GM23248 (cell line): Measurements from ENCODE around the gene RPH3AL. TPM values are rescaled to one million over a fixed set of nuclear protein-coding genes. Genes with fewer than 3 reads are reported as not detected.

Source experiments
- DNase-seq: peaks from one replicate; pipeline ENCODE4 v3.0.0-alpha.2; 2015
- H2AFZ ChIP-seq: fragments of 200-600 bp; sonication (generic); 2 replicates; pipeline ENCODE4 v1.6.1; 2016; ENCODE audit warnings: antibody characterized with exemption
- H3F3A ChIP-seq: fragments of 200-600 bp; sonication (generic); 2 replicates; pipeline ENCODE4 v1.6.1; 2016; ENCODE audit warnings: mild to moderate bottlenecking, antibody characterized with exemption, mixed run types; ENCODE audit not compliant: insufficient read depth
- H3K27ac ChIP-seq: fragments of 200-600 bp; sonication (generic); 2 replicates; pipeline ENCODE4 v1.5.1; 2016; ENCODE audit warnings: mild to moderate bottlenecking
- H3K27me3 ChIP-seq: fragments of 200-600 bp; sonication (generic); replicated peaks from 2 replicates; pipeline ENCODE4 v1.6.1; 2016; ENCODE audit warnings: mild to moderate bottlenecking; ENCODE audit not compliant: insufficient read depth
- H3K36me3 ChIP-seq: fragments of 200-600 bp; sonication (generic); 2 replicates; pipeline ENCODE4 v1.6.1; 2016; ENCODE audit warnings: low read depth, mild to moderate bottlenecking
- H3K4me1 ChIP-seq: fragments of 200-600 bp; sonication (generic); 2 replicates; pipeline ENCODE4 v1.6.1; 2016; ENCODE audit warnings: mild to moderate bottlenecking; ENCODE audit not compliant: insufficient read depth
- H3K4me2 ChIP-seq: fragments of 200-600 bp; sonication (generic); one replicate; pipeline ENCODE4 v1.6.1; 2016; ENCODE audit warnings: mild to moderate bottlenecking; ENCODE audit not compliant: unreplicated experiment
- H3K4me3 ChIP-seq: fragments of 200-600 bp; sonication (generic); 2 replicates; pipeline ENCODE4 v1.5.1; 2016; ENCODE audit warnings: mild to moderate bottlenecking
- H3K79me2 ChIP-seq: fragments of 200-600 bp; sonication (generic); 2 replicates; pipeline ENCODE4 v1.6.1; 2016; ENCODE audit warnings: mild to moderate bottlenecking; ENCODE audit not compliant: insufficient read depth
- H3K9ac ChIP-seq: fragments of 200-600 bp; sonication (generic); 2 replicates; pipeline ENCODE4 v1.6.1; 2016; ENCODE audit warnings: mild to moderate bottlenecking
- H3K9me2 ChIP-seq: fragments of 200-600 bp; sonication (generic); 2 replicates; pipeline ENCODE4 v1.6.1; 2016; ENCODE audit warnings: mixed run types, mild to moderate bottlenecking, moderate library complexity; ENCODE audit not compliant: insufficient read depth
- H3K9me3 ChIP-seq: fragments of 200-600 bp; sonication (generic); one replicate; pipeline ENCODE4 v1.6.1; 2017; ENCODE audit warnings: low read depth
- H4K20me1 ChIP-seq: fragments of 200-600 bp; sonication (generic); 2 replicates; pipeline ENCODE4 v1.6.0; 2016; ENCODE audit not compliant: insufficient read depth
- EZH2 ChIP-seq: fragments of 200-600 bp; sonication (generic); IDR thresholded peaks from 2 replicates; pipeline ENCODE4 v1.6.1; 2018; ENCODE audit warnings: antibody characterized with exemption, mild to moderate bottlenecking; ENCODE audit not compliant: insufficient read depth, poor library complexity, severe bottlenecking
- EZH2phosphoT487 ChIP-seq: fragments of 200-600 bp; sonication (generic); IDR thresholded peaks from 2 replicates; pipeline ENCODE4 v1.6.1; 2018; ENCODE audit warnings: antibody characterized with exemption, moderate library complexity, mild to moderate bottlenecking, low read depth; ENCODE audit not compliant: insufficient read depth
- WGBS, 2 experiments: methylation state at CpG; one replicate each; pipeline ENCODE4 v1.1.6; 2015 to 2017; ENCODE audit warnings: low lambda C conversion rate in 2 of 2, low coverage in 1 of 2; ENCODE audit errors: missing lambda C conversion rate in 2 of 2; 5-methylcytosine and 5-hydroxymethylcytosine counted together
- in situ Hi-C: fragments of 300-500 bp; cut with MboI; formaldehyde crosslinking; loops from 2 replicates; pipeline ENCODE4 v1.15.0; 2020
- polyA plus RNA-seq: library from polyadenylated mRNA; unstranded; fragments of >200 nt; fragmentation: Nextera tagmentation; extraction: Ambion mirVana; gene quantifications from 2 replicates; pipeline ENCODE4 v1.2.1, GENCODE V29; 2016
- total RNA-seq: library from RNA; depleted of rRNA; stranded (reverse); fragments of >200 nt; shearing (Covaris generic); gene quantifications from 2 replicates; pipeline ENCODE4 v1.2.3, GENCODE V29; 2014

RPH3AL gene
- total and polyA plus RNA-seq, 2 experiments from 2014 or later, result 2.7 to 5.2 TPM

DNA sequence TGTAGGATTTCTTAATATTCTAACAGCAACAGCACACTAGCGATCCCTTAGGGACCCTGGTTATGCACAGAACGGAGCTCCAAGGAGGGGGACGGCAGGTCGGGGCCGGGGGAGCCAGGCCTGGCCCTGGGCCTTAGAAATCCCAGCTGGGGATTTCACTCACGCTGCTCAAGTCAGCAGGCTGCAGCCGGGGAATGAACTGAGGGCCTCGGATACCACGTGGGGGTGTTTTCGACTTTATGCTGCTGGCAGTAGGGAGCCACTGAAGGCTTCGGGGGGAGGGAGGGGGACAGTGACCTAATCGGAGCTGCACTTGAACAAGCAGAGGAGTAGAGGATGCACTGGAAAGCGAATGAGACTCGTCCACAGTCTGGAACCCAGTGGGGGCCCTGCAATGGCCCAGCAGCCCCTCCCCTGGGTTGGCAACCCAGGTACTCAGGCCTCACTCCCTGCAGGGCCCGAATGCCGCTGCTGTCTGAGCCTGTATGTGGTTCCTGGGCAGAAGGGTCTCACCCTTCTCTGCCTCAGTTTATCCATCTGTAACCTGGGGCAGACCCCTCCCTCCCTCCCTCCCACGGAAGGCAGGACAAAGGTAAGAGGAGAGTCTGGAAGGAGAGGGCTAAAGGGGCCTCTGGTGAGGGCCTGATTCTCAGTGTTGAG is 53.7 kb downstream of the RPH3AL start:
- H3K9me2 ChIP-seq, result no peaks in the 10 kb centered on the region

DNA sequence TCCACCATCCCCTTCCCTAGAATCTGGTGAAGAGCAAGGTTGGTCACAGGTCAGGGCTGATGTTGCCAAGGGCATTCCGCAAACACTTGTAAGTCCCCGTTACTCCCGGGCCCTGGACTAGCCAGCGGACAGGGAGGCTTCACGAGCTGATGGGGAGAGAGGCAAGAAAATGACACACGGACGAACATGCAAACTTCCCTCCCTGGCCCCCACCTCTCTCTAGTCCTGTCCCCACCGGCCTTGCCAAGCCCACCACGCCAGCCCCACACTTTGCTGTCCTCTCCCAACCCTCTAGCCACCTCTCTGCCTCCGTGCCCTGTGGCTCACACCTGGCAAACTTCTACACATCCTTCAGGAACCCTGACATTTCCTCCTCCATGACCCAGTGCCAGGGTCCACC is 54.8 kb downstream of the RPH3AL start:
- no peaks in the 10 kb centered on the region for H3K9me2 ChIP-seq
- no peaks in the 10 kb centered on the region for H3K79me2 ChIP-seq
- 64 to 86% methylated on average over 8 to 10 of the region's 10 CpGs for WGBS, 2 experiments
- no peaks in the 10 kb centered on the region for H4K20me1 ChIP-seq
- in situ Hi-C loops, result no loop called here
- no peak overlapping the region for H2AFZ ChIP-seq
- H3K9me3 ChIP-seq, result no peaks in the 10 kb centered on the region
- TF ChIP-seq EZH2 (no peak), EZH2phosphoT487 (no peak)
- no peaks in the 10 kb centered on the region for H3K4me1 ChIP-seq
- H3K9ac ChIP-seq, result no peak overlapping the region
- H3K27me3 ChIP-seq, result no peaks in the 10 kb centered on the region
- no peak for DNase-seq
- no peak overlapping the region for H3K27ac ChIP-seq
- no peaks in the 10 kb centered on the region for H3K36me3 ChIP-seq
- no peak overlapping the region for H3K4me3 ChIP-seq
- H3K4me2 ChIP-seq, result no peak overlapping the region
- no peaks in the 10 kb centered on the region for H3F3A ChIP-seq

More for the DNA sequence above, 53.7 kb downstream of the RPH3AL start:
- in situ Hi-C loops, result no loop called here
- Histone ChIP-seq H4K20me1 (no peaks in the 10 kb centered on the region), H3K36me3 (no peaks in the 10 kb centered on the region), H3K79me2 (no peaks in the 10 kb centered on the region), H2AFZ (no peak overlapping the region), H3K4me1 (no peaks in the 10 kb centered on the region), H3K9me3 (no peaks in the 10 kb centered on the region), H3K27me3 (no peaks in the 10 kb centered on the region), H3K27ac (no peak overlapping the region), H3K4me2 (no peak overlapping the region), H3K4me3 (no peak overlapping the region), H3F3A (no peaks in the 10 kb centered on the region), H3K9ac (no peak overlapping the region)
- TF ChIP-seq EZH2, result no peak
- no peak for TF ChIP-seq EZH2phosphoT487
- no peak for DNase-seq
- WGBS, 2 experiments, result 68 to 73% methylated on average over 14 to 17 of the region's 17 CpGs

DNA sequence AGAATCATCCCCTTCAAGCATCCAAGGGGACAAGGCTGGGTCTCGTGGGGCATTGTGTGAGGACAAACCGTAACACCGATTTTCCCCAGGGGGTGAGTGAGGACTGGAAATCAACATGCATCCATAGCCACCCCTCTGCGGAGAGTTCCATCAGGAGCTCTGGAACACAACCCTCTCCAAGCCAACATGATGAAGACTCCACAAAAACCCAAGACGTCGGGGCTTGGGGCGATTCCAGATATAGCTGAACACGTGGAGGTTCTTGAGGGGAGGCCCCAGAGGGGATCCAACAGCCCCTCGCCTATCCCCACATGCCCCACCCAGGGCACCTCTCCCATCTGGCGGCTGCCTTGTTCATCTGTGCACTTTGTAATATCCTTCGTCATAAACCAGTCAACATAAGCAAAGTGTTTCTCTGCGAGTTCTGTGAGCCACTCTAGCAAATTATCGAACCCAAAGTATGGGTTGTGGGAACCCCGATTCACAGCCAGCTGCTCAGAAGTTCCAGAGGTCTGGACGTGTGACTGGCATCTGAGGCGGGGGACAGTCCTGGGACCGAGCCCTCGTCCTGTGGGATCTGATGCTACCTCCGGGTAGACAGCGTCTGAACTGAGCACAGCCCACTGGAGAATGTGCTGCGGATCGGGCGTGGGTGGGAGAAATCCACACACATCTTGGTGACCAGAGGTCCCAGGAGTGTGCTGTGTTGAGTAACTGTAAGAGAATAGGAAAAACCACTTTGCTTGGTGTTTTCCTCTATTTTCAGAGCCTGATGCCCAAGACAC is 55.5 kb downstream of the RPH3AL start:
- Histone ChIP-seq H3K27ac (no peak overlapping the region), H3K9me3 (no peaks in the 10 kb centered on the region), H3K9me2 (no peaks in the 10 kb centered on the region), H3K9ac (no peak overlapping the region), H3F3A (no peaks in the 10 kb centered on the region), H3K27me3 (no peaks in the 10 kb centered on the region), H3K4me3 (no peak overlapping the region), H3K79me2 (no peaks in the 10 kb centered on the region), H3K4me2 (no peak overlapping the region), H4K20me1 (no peaks in the 10 kb centered on the region), H3K36me3 (no peaks in the 10 kb centered on the region), H2AFZ (no peak overlapping the region), H3K4me1 (no peaks in the 10 kb centered on the region)
- TF ChIP-seq EZH2 (no peak), EZH2phosphoT487 (no peak)
- in situ Hi-C loops, result no loop called here
- 69 to 72% methylated on average over 23 of the region's 23 CpGs for WGBS, 2 experiments
- no peak for DNase-seq

DNA sequence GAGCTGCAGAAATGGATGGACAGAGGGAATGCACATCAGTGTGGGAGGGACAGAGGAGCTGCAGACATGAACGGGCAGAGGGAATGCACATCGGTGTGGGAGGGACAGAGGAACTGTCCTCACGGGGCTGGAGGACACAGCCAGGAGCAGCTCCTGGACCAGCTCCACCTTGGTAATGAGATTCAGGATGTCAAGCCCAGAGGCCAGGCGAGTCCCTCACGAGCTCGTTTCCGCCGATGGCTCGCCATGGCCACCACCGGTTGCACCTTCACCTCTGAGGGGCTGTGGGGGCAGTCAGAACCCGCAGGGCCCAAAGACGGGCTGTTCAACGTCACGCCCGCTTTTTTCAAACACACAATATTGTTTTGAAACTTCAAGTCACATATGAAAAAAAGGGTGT is 56.2 kb downstream of the RPH3AL start:
- 61 to 64% methylated on average over 13 to 15 of the region's 15 CpGs for WGBS, 2 experiments
- Histone ChIP-seq H4K20me1 (no peaks in the 10 kb centered on the region), H3K4me2 (no peak overlapping the region), H3K27me3 (no peaks in the 10 kb centered on the region), H3K9ac (no peak overlapping the region), H3K4me3 (no peak overlapping the region), H3K36me3 (no peaks in the 10 kb centered on the region), H2AFZ (no peak overlapping the region), H3F3A (no peaks in the 10 kb centered on the region), H3K27ac (no peak overlapping the region), H3K9me3 (no peaks in the 10 kb centered on the region), H3K79me2 (no peaks in the 10 kb centered on the region), H3K4me1 (no peaks in the 10 kb centered on the region), H3K9me2 (no peaks in the 10 kb centered on the region)
- no peak for DNase-seq
- in situ Hi-C loops, result no loop called here
- TF ChIP-seq EZH2 (no peak), EZH2phosphoT487 (no peak)
